ENCODE measurements around the gene BAIAP2. TPM values are rescaled to one million over a fixed set of nuclear protein-coding genes. Genes with fewer than 3 reads are reported as not detected.

Gene BAIAP2
- total and polyA plus RNA-seq, 2 donors (not counting 3 experiments of a cell fraction or from before 2014, with no cell fraction given) = 12.3 to 18.6 TPM

DNA sequence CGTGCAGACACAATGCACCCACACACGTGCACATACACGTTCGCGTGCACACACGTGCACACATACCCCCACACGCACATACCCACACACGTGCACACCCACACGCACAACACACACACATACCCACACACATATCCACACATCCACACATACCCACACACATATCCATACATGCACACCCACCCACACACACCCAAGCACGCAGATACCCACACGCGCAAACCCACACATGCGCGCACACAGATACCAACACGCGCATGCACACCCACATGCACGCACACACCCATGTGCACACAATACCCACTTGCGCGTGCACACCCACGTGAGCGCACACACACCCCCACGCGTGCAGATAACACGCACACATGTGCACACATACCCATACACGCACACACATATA is 103.5 kb downstream of the BAIAP2 start:
- Histone ChIP-seq H3K27ac (ENCODE audit: insufficient read depth, low read depth, low read length) (no peak overlapping the region), H3K4me1 (ENCODE audit: control insufficient read depth, extremely low read depth, insufficient read depth, low read length) (no peaks in the 10 kb centered on the region), H4K20me1 (replicated peaks; ENCODE audit: control insufficient read depth, extremely low read depth, insufficient read depth, low read length) (no peaks in the 10 kb centered on the region), H3K4me2 (ENCODE audit: insufficient read depth, low read length) (no peak overlapping the region), H3K36me3 (ENCODE audit: control insufficient read depth in 2 of 2, extremely low read depth in 1 of 2, insufficient read depth in 2 of 2, low read length in 2 of 2) (no peaks in the 10 kb centered on the region), H3K79me2 (ENCODE audit: control insufficient read depth, insufficient read depth, low read length) (no peaks in the 10 kb centered on the region), H3K9me1 (replicated peaks; ENCODE audit: control insufficient read depth, extremely low read depth, insufficient read depth, low read length) (no peaks in the 10 kb centered on the region), H3K9ac (replicated peaks; ENCODE audit: extremely low read depth, insufficient read depth, low read length) (no peak overlapping the region), H3K4me3 (replicated peaks in 1 of 3; ENCODE audit: insufficient read depth in 1 of 3, low read depth in 1 of 3, low read length in 3 of 3) (no peak overlapping the region), H2AFZ (ENCODE audit: low read depth, low read length) (no peak overlapping the region), H3K9me3 (replicated peaks; ENCODE audit: control insufficient read depth, insufficient read depth, low read length) (no peaks in the 10 kb centered on the region), H3K27me3 (ENCODE audit: control insufficient read depth in 2 of 2, insufficient read depth in 2 of 2, low read length in 2 of 2) (no peaks in the 10 kb centered on the region)
- BruUV-seq (replicated peaks) = no TSS peak
- FAIRE-seq = no peak
- DNase-seq (ENCODE audit: low read depth, low spot score) = no peak
- CTCF ChIA-PET = no interaction called here
- TF ChIP-seq FOS (IDR thresholded peaks at IDR 0.05; ENCODE audit: borderline replicate concordance, insufficient read depth, low read length) (no peak), GATA2 (IDR thresholded peaks at IDR 0.05; ENCODE audit: insufficient read depth, insufficient read length, low read depth, low read length) (no peak)
- POLR2A ChIA-PET = no interaction called here
- intact Hi-C loops (cut with micrococcal nuclease) = no loop called here
- dilution Hi-C loops (cut with MboI; ENCODE audit: extremely low pct_ligation_motif_present, low sequenced_read_pairs) = no loop called here

DNA sequence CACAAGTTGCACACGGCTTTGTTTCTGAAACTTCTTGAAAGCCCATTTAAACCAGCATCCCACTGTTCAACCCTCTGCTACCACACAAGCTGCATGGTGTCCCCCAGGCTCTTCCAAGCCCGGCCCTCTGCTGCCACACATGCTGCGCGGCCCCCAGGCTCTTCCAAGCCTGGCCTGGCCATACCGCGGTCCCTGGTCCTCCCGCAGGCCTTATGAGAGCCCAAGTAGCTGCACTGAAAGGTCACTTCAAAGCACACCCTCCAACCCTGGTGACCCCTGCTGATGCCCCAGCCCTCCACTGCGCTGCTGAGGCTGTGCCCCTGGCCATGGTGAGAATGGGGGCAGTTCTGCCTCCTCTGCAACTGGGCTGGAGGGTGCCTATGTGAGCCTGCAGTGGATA is 104.5 kb downstream of the BAIAP2 start:
- intact Hi-C loops (cut with micrococcal nuclease) (no loop called here), dilution Hi-C loops (cut with MboI; ENCODE audit: extremely low pct_ligation_motif_present, low sequenced_read_pairs) (no loop called here)
- Histone ChIP-seq H3K27ac (ENCODE audit: insufficient read depth, low read depth, low read length) (no peak overlapping the region), H3K36me3 (ENCODE audit: control insufficient read depth in 2 of 2, extremely low read depth in 1 of 2, insufficient read depth in 2 of 2, low read length in 2 of 2) (no peaks in the 10 kb centered on the region), H3K79me2 (ENCODE audit: control insufficient read depth, insufficient read depth, low read length) (no peaks in the 10 kb centered on the region), H2AFZ (ENCODE audit: low read depth, low read length) (no peak overlapping the region), H3K4me3 (replicated peaks in 1 of 3; ENCODE audit: insufficient read depth in 1 of 3, low read depth in 1 of 3, low read length in 3 of 3) (no peak overlapping the region), H3K9me3 (replicated peaks; ENCODE audit: control insufficient read depth, insufficient read depth, low read length) (no peaks in the 10 kb centered on the region), H3K9ac (replicated peaks; ENCODE audit: extremely low read depth, insufficient read depth, low read length) (no peak overlapping the region), H3K4me2 (ENCODE audit: insufficient read depth, low read length) (no peak overlapping the region), H3K9me1 (replicated peaks; ENCODE audit: control insufficient read depth, extremely low read depth, insufficient read depth, low read length) (no peaks in the 10 kb centered on the region), H3K27me3 (ENCODE audit: control insufficient read depth in 2 of 2, insufficient read depth in 2 of 2, low read length in 2 of 2) (no peaks in the 10 kb centered on the region), H3K4me1 (ENCODE audit: control insufficient read depth, extremely low read depth, insufficient read depth, low read length) (no peaks in the 10 kb centered on the region), H4K20me1 (replicated peaks; ENCODE audit: control insufficient read depth, extremely low read depth, insufficient read depth, low read length) (no peaks in the 10 kb centered on the region)
- POLR2A ChIA-PET = no interaction called here
- no peak for TF ChIP-seq POLR2AphosphoS5 (IDR thresholded peaks at IDR 0.05; ENCODE audit: insufficient read depth, low read depth, low read length)
- no peak for TF ChIP-seq EZH2 (IDR thresholded peaks at IDR 0.05; ENCODE audit: borderline replicate concordance, low read depth, low read length, severe bottlenecking)
- TF ChIP-seq, protein P1, sequence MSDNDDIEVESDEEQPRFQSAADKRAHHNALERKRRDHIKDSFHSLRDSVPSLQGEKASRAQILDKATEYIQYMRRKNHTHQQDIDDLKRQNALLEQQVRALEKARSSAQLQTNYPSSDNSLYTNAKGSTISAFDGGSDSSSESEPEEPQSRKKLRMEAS (IDR thresholded peaks at IDR 0.05; ENCODE audit: insufficient read depth, insufficient read length) = no peak
- TF ChIP-seq, protein P2, sequence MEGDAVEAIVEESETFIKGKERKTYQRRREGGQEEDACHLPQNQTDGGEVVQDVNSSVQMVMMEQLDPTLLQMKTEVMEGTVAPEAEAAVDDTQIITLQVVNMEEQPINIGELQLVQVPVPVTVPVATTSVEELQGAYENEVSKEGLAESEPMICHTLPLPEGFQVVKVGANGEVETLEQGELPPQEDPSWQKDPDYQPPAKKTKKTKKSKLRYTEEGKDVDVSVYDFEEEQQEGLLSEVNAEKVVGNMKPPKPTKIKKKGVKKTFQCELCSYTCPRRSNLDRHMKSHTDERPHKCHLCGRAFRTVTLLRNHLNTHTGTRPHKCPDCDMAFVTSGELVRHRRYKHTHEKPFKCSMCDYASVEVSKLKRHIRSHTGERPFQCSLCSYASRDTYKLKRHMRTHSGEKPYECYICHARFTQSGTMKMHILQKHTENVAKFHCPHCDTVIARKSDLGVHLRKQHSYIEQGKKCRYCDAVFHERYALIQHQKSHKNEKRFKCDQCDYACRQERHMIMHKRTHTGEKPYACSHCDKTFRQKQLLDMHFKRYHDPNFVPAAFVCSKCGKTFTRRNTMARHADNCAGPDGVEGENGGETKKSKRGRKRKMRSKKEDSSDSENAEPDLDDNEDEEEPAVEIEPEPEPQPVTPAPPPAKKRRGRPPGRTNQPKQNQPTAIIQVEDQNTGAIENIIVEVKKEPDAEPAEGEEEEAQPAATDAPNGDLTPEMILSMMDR (IDR thresholded peaks at IDR 0.05; ENCODE audit: extremely low read depth in 1 of 2, insufficient read depth in 1 of 2, low read depth in 1 of 2, low read length in 2 of 2) = no peak
- CTCF ChIA-PET = interaction anchor here (0.6 to 5.9 kb wide), 2 partner anchors 49 to 473 kb away, joined by 4 to 40 read pairs; no protein-coding TSS in a partner anchor
- no peak for FAIRE-seq
- BruUV-seq (replicated peaks) = no TSS peak
- DNase-seq (ENCODE audit: low read depth, low spot score) = no peak

Data from endothelial cell of umbilical vein (primary cell).